Type B pancreatic cell (in vitro differentiated cells): ENCODE results near the gene SULF2. TPM values are rescaled to one million over a fixed set of nuclear protein-coding genes. Genes with fewer than 3 reads are reported as not detected.

Source experiments
- DNase-seq: peaks from one replicate; pipeline ENCODE4 v3.0.0; 2021; ENCODE audit warnings: mixed read lengths; ENCODE audit not compliant: unreplicated experiment; ENCODE audit errors: extremely low spot score
- H3K27ac Mint-ChIP-seq: 2 replicates; pipeline ENCODE4 v1.8.0; 2021; ENCODE audit warnings: mild to moderate bottlenecking, mixed read lengths
- H3K27me3 Mint-ChIP-seq: 2 replicates; pipeline ENCODE4 v1.8.0; 2021; ENCODE audit warnings: mixed read lengths
- H3K36me3 Mint-ChIP-seq: 2 replicates; pipeline ENCODE4 v1.8.0; 2021; ENCODE audit warnings: mixed read lengths
- H3K4me1 Mint-ChIP-seq: one replicate; pipeline ENCODE4 v1.8.0; 2021; ENCODE audit warnings: mixed read lengths; ENCODE audit not compliant: unreplicated experiment
- H3K4me3 Mint-ChIP-seq: 2 replicates; pipeline ENCODE4 v1.8.0; 2021; ENCODE audit warnings: mild to moderate bottlenecking, mixed read lengths
- H3K9me3 Mint-ChIP-seq: 2 replicates; pipeline ENCODE4 v1.8.0; 2021; ENCODE audit warnings: mixed read lengths
- total RNA-seq: library from RNA; stranded (reverse); gene quantifications from 2 replicates; pipeline ENCODE4 v1.2.1, GENCODE V29; 2021; ENCODE audit warnings: low replicate concordance
- TF ChIP-seq, protein P1 (sequence below): fragments of 200-600 bp; sonication (generic); conservative IDR thresholded peaks from 2 replicates; pipeline ENCODE4 v1.5.0; 2021; ENCODE audit warnings: antibody characterized with exemption, mild to moderate bottlenecking

Gene SULF2
- total RNA-seq, 1 donor from 2014 or later, result 146 TPM

DNA sequence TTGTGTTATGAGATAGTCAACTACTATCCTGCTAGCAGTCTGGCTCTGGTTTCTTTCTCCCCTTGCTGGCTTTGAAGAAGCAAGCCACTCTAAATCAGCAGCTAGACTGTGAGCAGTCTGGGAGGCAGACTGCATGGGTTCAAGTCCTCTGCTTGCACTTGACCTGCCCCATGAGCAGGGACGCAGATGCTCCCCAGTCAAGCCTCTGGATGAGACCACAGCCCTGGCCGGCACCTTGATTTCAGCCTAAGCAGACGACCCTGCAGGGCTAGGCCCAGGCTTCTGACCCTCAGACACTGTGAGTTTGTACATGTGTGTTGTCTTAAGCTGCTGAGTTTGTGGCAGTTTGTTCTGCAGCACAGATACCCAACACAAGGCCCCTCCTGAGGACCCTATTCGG is 105.8 kb downstream of the SULF2 start:
- Mint-ChIP-seq H3K4me3 (no peak overlapping the region), H3K36me3 (peaks cover 12% of the 10 kb centered on the region), H3K27ac (no peak overlapping the region), H3K4me1 (peaks cover 6% of the 10 kb centered on the region), H3K27me3 (no peaks in the 10 kb centered on the region), H3K9me3 (no peaks in the 10 kb centered on the region)
- DNase-seq, result no peak
- TF ChIP-seq, protein P1, sequence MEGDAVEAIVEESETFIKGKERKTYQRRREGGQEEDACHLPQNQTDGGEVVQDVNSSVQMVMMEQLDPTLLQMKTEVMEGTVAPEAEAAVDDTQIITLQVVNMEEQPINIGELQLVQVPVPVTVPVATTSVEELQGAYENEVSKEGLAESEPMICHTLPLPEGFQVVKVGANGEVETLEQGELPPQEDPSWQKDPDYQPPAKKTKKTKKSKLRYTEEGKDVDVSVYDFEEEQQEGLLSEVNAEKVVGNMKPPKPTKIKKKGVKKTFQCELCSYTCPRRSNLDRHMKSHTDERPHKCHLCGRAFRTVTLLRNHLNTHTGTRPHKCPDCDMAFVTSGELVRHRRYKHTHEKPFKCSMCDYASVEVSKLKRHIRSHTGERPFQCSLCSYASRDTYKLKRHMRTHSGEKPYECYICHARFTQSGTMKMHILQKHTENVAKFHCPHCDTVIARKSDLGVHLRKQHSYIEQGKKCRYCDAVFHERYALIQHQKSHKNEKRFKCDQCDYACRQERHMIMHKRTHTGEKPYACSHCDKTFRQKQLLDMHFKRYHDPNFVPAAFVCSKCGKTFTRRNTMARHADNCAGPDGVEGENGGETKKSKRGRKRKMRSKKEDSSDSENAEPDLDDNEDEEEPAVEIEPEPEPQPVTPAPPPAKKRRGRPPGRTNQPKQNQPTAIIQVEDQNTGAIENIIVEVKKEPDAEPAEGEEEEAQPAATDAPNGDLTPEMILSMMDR, result no peak

DNA sequence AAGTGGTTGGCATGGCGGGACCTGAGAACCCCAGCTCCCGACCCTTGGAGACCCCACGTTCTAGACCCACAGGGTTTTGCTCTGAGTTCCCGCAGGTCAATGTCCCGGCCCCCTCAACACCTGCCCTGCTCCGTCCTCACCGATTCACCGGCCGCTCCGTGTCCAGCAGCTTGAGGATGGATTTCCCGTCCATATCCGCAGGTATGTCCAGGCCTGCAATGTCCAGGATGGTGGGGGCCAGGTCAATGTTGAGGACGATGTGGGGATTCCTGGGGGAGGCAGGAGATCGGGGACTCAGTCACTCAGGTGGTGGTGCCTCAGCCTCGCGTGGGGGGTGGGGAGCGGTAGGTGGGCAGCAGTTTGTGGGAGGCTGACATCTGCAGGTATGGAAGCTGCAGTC is 106.7 kb downstream of the SULF2 start:
- peaks cover 6% of the 10 kb centered on the region for H3K4me1 Mint-ChIP-seq
- TF ChIP-seq, protein P1, result no peak
- no peak overlapping the region for H3K4me3 Mint-ChIP-seq
- no peak overlapping the region for H3K27ac Mint-ChIP-seq
- no peaks in the 10 kb centered on the region for H3K27me3 Mint-ChIP-seq
- peaks cover 7% of the 10 kb centered on the region for H3K36me3 Mint-ChIP-seq
- DNase-seq, result no peak
- no peaks in the 10 kb centered on the region for H3K9me3 Mint-ChIP-seq

- H3K27ac Mint-ChIP-seq, result peak overlapping the region; percentile 56
- peaks cover 8% of the 10 kb centered on the region for H3K36me3 Mint-ChIP-seq
- peaks cover 6% of the 10 kb centered on the region for H3K4me1 Mint-ChIP-seq
- DNase-seq, result peak; percentile 81
- no peaks in the 10 kb centered on the region for H3K9me3 Mint-ChIP-seq
- no peak overlapping the region for H3K4me3 Mint-ChIP-seq
- TF ChIP-seq, protein P1, result peak; percentile 88
- H3K27me3 Mint-ChIP-seq, result no peaks in the 10 kb centered on the region
Observed at GRCh38 chr20:47677635-47678453, 107.4 kb downstream of the SULF2 start.

GRCh38 chr20:47676912-47677634 is 108.2 kb downstream of the SULF2 start:
- TF ChIP-seq, protein P1, result no peak
- DNase-seq, result no peak
- Mint-ChIP-seq H3K4me3 (no peak overlapping the region), H3K9me3 (no peaks in the 10 kb centered on the region), H3K4me1 (peaks cover 6% of the 10 kb centered on the region), H3K36me3 (peaks cover 7% of the 10 kb centered on the region), H3K27ac (no peak overlapping the region), H3K27me3 (no peaks in the 10 kb centered on the region)

DNA sequence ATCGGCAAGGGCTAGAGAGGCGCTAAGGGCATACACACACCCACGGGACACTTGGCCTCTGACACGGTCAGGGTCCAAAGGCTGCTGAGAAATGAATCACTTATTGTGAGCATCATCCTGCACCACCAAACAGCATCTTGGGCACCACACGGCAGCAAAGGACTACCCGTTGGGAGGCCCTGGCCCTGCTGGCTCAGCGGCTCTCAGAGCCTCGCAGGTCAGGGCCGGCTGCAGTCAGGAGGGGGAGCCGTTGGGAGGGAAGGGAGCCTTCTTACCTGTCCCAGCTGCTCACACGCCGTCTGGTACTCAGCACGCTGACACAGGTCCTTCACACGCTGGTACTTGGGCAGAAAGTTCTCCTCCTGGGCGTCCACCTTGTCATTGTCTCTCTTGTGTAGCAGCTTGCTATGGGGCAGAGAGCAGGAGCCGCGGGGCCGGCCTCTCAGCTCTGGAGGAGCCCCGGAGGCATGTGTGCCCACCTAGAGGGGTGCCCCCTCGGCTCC is 109.0 kb downstream of the SULF2 start:
- Mint-ChIP-seq H3K9me3 (no peaks in the 10 kb centered on the region), H3K27ac (peak overlapping the region; percentile 26), H3K4me1 (peaks cover 6% of the 10 kb centered on the region), H3K36me3 (peaks cover 5% of the 10 kb centered on the region), H3K4me3 (no peak overlapping the region), H3K27me3 (no peaks in the 10 kb centered on the region)
- TF ChIP-seq, protein P1, result peak; percentile 15
- no peak for DNase-seq
